ENCODE data around the gene KCNN2. TPM values are rescaled to one million over a fixed set of nuclear protein-coding genes. Genes with fewer than 3 reads are reported as not detected.

Gene KCNN2
- total RNA-seq, 1 donor, result under 0.01 TPM

DNA sequence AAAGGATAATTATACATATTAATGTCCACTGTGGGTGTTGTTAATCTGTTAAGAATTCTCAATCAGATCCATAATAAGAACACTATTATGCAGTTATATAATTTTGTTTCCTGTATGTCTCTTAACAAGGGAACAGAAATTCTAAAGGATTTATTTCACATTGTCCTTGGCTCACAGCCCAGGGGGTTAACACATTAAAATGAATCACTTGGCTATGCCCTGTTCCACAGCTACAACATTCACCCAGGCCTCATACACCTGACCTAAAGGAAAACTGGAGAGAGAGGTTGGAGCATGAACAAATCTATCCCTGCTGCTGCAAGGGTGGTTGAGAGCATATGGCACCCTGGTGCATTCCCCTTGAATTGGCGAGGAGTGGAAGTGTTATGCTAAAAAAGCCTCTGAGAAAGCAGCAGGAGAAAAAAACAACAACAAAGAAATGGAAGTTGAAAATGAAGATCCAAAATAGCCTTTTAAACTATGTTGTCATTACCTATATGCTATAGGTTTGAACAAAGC, 116.0 kb downstream of the KCNN2 start:
- no peak for DNase-seq (ENCODE audit: low read depth in 2 of 3, low spot score in 2 of 3)

- DNase-seq (ENCODE audit: low read depth in 2 of 3, low spot score in 2 of 3), result no peak
Measured at GRCh38 chr5:114500756-114501155, 138.9 kb downstream of the KCNN2 start.

GRCh38 chr5:114504560-114504959, 142.7 kb downstream of the KCNN2 start:
- no peak for DNase-seq (ENCODE audit: low read depth in 2 of 3, low spot score in 2 of 3)

- no peak for DNase-seq (ENCODE audit: low read depth in 2 of 3, low spot score in 2 of 3)
Measured at GRCh38 chr5:114524221-114524620, 162.4 kb downstream of the KCNN2 start.

- DNase-seq (ENCODE audit: low read depth in 2 of 3, low spot score in 2 of 3), result no peak
Measured at GRCh38 chr5:114544561-114544960, 182.7 kb downstream of the KCNN2 start.
